Measurements from ENCODE around the gene CHPF.

CHPF gene

DNA sequence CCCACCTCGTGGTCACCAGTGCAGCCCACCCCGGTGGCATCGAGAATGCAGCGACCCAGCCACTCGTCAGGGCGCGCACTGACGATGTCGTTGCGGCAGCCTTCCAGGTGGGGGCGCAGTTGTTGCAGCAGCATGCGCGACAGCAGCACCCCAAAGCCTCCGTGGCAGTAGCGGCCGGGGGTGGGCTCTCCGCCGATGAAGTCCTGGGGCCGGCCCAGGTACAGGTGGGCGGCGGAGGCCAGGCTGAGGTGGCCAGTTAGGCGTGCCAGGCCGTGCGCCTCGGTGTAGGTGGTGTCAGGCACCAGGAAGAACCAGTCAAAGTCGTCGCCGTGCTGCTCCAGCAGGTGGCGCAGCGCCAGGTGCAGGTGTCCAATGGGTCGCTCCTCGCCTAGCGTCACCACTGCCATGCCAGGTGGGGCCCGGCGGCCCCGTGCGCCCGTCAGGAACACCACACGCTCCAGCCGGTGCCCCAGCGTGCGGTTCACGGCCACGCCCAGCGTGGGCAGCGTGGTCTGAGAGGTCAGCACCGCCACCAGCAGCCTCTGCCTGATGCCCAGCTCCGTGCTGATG lies 1.9 kb downstream of the CHPF start:
- DNase-seq: peak; percentile 84 to 96
- Histone ChIP-seq H3K4me2 (ENCODE audit: low read length) (peak overlapping the region; percentile 93), H2BK12ac (ENCODE audit: low read length) (no peak overlapping the region), H2AK5ac (ENCODE audit: low read length) (no peak overlapping the region), H3K4me1 (ENCODE audit: control insufficient read depth in 1 of 2, insufficient read depth in 2 of 2, low read length in 2 of 2) (peaks cover 10 to 28% of the 10 kb centered on the region in 2 experiments), H2AFZ (ENCODE audit: insufficient read depth, low read length, poor library complexity) (no peak overlapping the region), H4K12ac (ENCODE audit: low read depth, low read length) (no peak overlapping the region), H3K18ac (ENCODE audit: low read length) (no peak overlapping the region), H3K79me1 (ENCODE audit: low read length) (peaks cover 9% of the 10 kb centered on the region), H2BK5ac (ENCODE audit: low read depth, low read length, poor library complexity) (no peak overlapping the region), H3K36me3 (ENCODE audit: control insufficient read depth in 1 of 2, insufficient read depth in 2 of 2, low read length in 2 of 2) (peaks cover 31 to 33% of the 10 kb centered on the region in 2 experiments), H3K14ac (ENCODE audit: low read length) (no peak overlapping the region), H4K8ac (ENCODE audit: low read depth, low read length) (no peak overlapping the region), H3K79me2 (ENCODE audit: control insufficient read depth, insufficient read depth, low read length, poor library complexity) (peaks cover 8% of the 10 kb centered on the region), H3K9me3 (ENCODE audit: insufficient read depth, low read depth, low read length) (no peaks in the 10 kb centered on the region), H3K27me3 (ENCODE audit: insufficient read depth, low read length) (no peaks in the 10 kb centered on the region), H3K4me3 (ENCODE audit: low read depth, low read length) (peak overlapping the region; percentile 66), H3K4ac (ENCODE audit: low read depth, low read length) (no peak overlapping the region), H4K91ac (ENCODE audit: low read depth, low read length) (no peak overlapping the region), H3K9ac (ENCODE audit: low read length) (no peak overlapping the region), H3K23ac (ENCODE audit: low read length) (no peak overlapping the region), H3K27ac (ENCODE audit: low read depth, low read length) (peak overlapping the region; percentile 5), H2BK120ac (ENCODE audit: insufficient read depth, low read length, poor library complexity) (no peak overlapping the region)
- no CpG with 5 or more reads among the region's 48 CpGs for WGBS (ENCODE audit: extremely low coverage, insufficient coverage, insufficient read length)

DNA sequence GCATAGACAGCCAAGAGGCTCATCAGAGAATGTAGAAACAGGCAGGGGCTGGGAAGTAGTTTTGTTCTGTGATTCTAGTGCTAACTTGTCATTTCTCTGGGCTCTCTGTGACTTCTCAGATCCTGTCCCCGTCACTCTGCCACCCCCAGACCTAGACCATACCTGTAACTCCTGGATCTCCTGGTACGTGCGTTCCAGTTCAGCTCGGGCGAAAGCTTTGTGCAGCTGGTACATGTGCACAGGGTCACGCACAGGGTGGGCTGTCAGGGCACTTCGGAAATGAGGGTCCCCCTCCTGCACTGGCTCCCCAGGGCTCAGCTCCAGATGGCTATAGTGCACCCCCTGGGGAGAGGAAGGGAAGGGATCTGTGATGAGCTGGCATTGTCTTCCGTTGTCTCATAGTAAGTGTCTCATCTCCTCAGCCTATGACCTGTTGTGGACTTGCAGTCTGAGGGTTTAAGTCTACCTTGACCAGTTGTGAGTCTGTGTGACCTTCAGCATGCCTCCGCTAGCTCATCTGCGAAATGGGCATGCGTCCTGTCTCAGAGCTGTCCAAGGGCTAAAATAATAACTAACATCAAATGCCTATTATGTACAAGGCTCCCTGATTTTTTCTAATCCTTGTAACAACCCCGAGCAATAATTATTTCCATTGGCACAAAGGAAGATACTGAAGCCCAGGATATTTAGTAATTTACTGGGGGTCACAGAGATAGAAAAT lies 2.7 kb downstream of the CHPF start:
- Histone ChIP-seq H2BK12ac (ENCODE audit: low read length) (no peak overlapping the region), H3K23ac (ENCODE audit: low read length) (no peak overlapping the region)
- no CpG with 5 or more reads among the region's 12 CpGs for WGBS (ENCODE audit: extremely low coverage, insufficient coverage, insufficient read length)

DNA sequence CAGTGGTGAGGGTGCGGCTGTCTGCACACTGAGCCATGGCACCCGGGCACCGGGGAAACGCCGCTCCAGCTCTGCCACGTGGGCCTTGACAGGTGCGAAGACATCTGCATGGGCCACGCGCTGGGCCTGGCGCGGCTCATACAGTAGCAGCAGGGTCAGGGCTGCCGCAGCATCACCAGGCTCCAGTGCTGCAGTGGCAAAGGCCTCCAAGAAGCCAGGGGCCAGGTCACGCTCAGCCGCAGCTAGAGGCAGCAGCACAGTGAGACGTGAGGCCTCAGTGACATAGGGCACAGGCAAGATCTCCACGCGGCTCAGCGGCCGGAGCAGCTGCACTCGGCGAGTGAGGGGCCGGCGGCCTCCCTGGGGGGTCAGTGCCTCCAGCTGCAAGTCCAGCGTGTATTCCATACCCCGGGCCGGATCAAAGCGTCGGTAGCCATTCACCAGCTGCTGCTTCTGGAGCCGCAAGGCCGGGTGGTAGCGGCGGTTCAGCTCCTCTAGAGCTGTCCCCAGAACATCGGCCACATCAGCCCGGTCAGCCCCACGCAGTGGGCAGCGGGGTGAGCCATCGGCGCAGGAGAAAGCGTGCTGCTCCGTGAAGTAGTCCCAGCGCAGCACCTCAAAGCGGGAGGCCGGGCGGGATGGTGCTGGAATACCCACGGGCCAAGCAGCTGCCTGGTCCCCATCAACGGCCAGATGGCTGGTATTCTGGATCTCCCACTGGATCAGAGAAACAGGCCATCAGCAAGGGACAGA lies 3.5 kb downstream of the CHPF start:
- Histone ChIP-seq H4K12ac (ENCODE audit: low read depth, low read length) (no peak overlapping the region), H4K91ac (ENCODE audit: low read depth, low read length) (no peak overlapping the region), H3K18ac (ENCODE audit: low read length) (no peak overlapping the region), H3K79me1 (ENCODE audit: low read length) (peaks cover 9% of the 10 kb centered on the region), H2BK120ac (ENCODE audit: insufficient read depth, low read length, poor library complexity) (no peak overlapping the region), H3K4ac (ENCODE audit: low read depth, low read length) (no peak overlapping the region), H2BK5ac (ENCODE audit: low read depth, low read length, poor library complexity) (no peak overlapping the region), H3K23ac (ENCODE audit: low read length) (no peak overlapping the region), H3K9me3 (ENCODE audit: insufficient read depth, low read depth, low read length) (no peaks in the 10 kb centered on the region), H3K27me3 (ENCODE audit: insufficient read depth, low read length) (no peaks in the 10 kb centered on the region), H2AFZ (ENCODE audit: insufficient read depth, low read length, poor library complexity) (no peak overlapping the region), H3K27ac (ENCODE audit: low read depth, low read length) (no peak overlapping the region), H2BK12ac (ENCODE audit: low read length) (no peak overlapping the region), H3K14ac (ENCODE audit: low read length) (no peak overlapping the region), H3K79me2 (ENCODE audit: control insufficient read depth, insufficient read depth, low read length, poor library complexity) (peaks cover 8% of the 10 kb centered on the region), H3K4me2 (ENCODE audit: low read length) (no peak overlapping the region), H3K36me3 (ENCODE audit: control insufficient read depth in 1 of 2, insufficient read depth in 2 of 2, low read length in 2 of 2) (peaks cover 31 to 33% of the 10 kb centered on the region in 2 experiments), H3K9ac (ENCODE audit: low read length) (no peak overlapping the region), H2AK5ac (ENCODE audit: low read length) (no peak overlapping the region), H3K4me1 (ENCODE audit: control insufficient read depth in 1 of 2, insufficient read depth in 2 of 2, low read length in 2 of 2) (peaks cover 10 to 28% of the 10 kb centered on the region in 2 experiments), H3K4me3 (ENCODE audit: low read depth, low read length) (no peak overlapping the region), H4K8ac (ENCODE audit: low read depth, low read length) (no peak overlapping the region)
- no CpG with 5 or more reads among the region's 46 CpGs for WGBS (ENCODE audit: extremely low coverage, insufficient coverage, insufficient read length)
- DNase-seq: no peak

More for the DNA sequence above, 2.7 kb downstream of the CHPF start:
- H3K27ac ChIP-seq (ENCODE audit: low read depth, low read length): no peak overlapping the region
- H3K4me1 ChIP-seq (ENCODE audit: control insufficient read depth in 1 of 2, insufficient read depth in 2 of 2, low read length in 2 of 2): peaks cover 10 to 28% of the 10 kb centered on the region in 2 experiments
- H2BK120ac ChIP-seq (ENCODE audit: insufficient read depth, low read length, poor library complexity): no peak overlapping the region
- H3K4ac ChIP-seq (ENCODE audit: low read depth, low read length): no peak overlapping the region
- H3K14ac ChIP-seq (ENCODE audit: low read length): no peak overlapping the region
- no peaks in the 10 kb centered on the region for H3K9me3 ChIP-seq (ENCODE audit: insufficient read depth, low read depth, low read length)
- no peak overlapping the region for H4K91ac ChIP-seq (ENCODE audit: low read depth, low read length)
- peak overlapping the region; percentile 2 for H3K18ac ChIP-seq (ENCODE audit: low read length)
- H3K36me3 ChIP-seq (ENCODE audit: control insufficient read depth in 1 of 2, insufficient read depth in 2 of 2, low read length in 2 of 2): peaks cover 31 to 33% of the 10 kb centered on the region in 2 experiments
- no peak overlapping the region for H4K12ac ChIP-seq (ENCODE audit: low read depth, low read length)
- H3K4me2 ChIP-seq (ENCODE audit: low read length): no peak overlapping the region
- no peak overlapping the region for H3K9ac ChIP-seq (ENCODE audit: low read length)
- no peak overlapping the region for H3K4me3 ChIP-seq (ENCODE audit: low read depth, low read length)
- H3K27me3 ChIP-seq (ENCODE audit: insufficient read depth, low read length): no peaks in the 10 kb centered on the region
- no peak for DNase-seq
- H2AK5ac ChIP-seq (ENCODE audit: low read length): no peak overlapping the region
- H3K79me2 ChIP-seq (ENCODE audit: control insufficient read depth, insufficient read depth, low read length, poor library complexity): peaks cover 8% of the 10 kb centered on the region
- peaks cover 9% of the 10 kb centered on the region for H3K79me1 ChIP-seq (ENCODE audit: low read length)
- H2AFZ ChIP-seq (ENCODE audit: insufficient read depth, low read length, poor library complexity): no peak overlapping the region
- H2BK5ac ChIP-seq (ENCODE audit: low read depth, low read length, poor library complexity): no peak overlapping the region
- H4K8ac ChIP-seq (ENCODE audit: low read depth, low read length): no peak overlapping the region

DNA sequence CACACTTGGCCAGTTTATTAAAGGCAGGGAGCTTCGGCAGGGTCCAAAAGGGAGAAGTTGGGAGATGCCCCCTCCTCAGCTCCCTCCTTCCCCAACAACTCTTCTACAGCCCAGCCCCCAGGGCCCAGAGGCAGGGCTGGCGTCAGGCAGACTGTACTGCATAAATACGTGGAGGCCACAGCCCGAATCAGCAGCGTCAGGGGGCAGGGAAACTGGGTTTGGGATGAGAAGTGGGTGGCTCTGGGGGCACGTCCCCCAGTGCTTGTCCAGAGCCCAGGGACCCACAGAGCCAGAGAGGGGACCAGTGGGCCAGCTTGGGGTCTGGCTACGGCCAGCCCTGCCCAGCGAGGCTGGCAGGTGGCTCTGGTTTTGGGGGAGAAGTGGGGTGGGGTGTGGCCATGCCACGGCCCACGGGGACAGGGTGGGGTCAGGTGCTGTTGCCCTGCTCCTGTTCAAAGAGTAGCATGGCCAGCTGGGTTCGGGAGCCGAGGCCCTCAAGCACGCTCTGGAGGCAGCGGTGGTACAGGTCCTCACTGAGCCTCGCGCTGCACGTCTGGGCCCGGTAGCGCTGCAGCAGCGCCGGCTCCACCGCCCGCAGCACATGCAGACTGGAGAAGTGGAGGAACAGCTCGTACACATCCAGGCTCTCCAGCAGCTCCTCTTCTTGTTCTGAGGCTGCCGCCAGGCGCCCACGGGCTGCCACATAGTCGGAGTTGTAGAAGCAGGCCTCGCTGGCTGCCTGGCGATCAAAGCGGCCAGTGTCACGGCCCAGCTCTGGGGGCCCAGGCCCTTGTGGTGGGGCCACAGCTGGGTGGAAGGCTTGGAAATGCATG lies 4.4 kb downstream of the CHPF start:
- WGBS (ENCODE audit: extremely low coverage, insufficient coverage, insufficient read length): no CpG with 5 or more reads among the region's 32 CpGs
- Histone ChIP-seq H3K36me3 (ENCODE audit: control insufficient read depth in 1 of 2, insufficient read depth in 2 of 2, low read length in 2 of 2) (peaks cover 31 to 33% of the 10 kb centered on the region in 2 experiments), H3K14ac (ENCODE audit: low read length) (no peak overlapping the region)

More for the DNA sequence above, 4.4 kb downstream of the CHPF start:
- peaks cover 8% of the 10 kb centered on the region for H3K79me2 ChIP-seq (ENCODE audit: control insufficient read depth, insufficient read depth, low read length, poor library complexity)
- no peak overlapping the region for H3K23ac ChIP-seq (ENCODE audit: low read length)
- no peak overlapping the region for H4K12ac ChIP-seq (ENCODE audit: low read depth, low read length)
- H3K9me3 ChIP-seq (ENCODE audit: insufficient read depth, low read depth, low read length): no peaks in the 10 kb centered on the region
- no peak overlapping the region for H2BK5ac ChIP-seq (ENCODE audit: low read depth, low read length, poor library complexity)
- H3K4ac ChIP-seq (ENCODE audit: low read depth, low read length): no peak overlapping the region
- H2BK120ac ChIP-seq (ENCODE audit: insufficient read depth, low read length, poor library complexity): no peak overlapping the region
- H3K79me1 ChIP-seq (ENCODE audit: low read length): peaks cover 9% of the 10 kb centered on the region
- no peak overlapping the region for H3K4me3 ChIP-seq (ENCODE audit: low read depth, low read length)
- H4K91ac ChIP-seq (ENCODE audit: low read depth, low read length): no peak overlapping the region
- no peak overlapping the region for H2AFZ ChIP-seq (ENCODE audit: insufficient read depth, low read length, poor library complexity)
- no peak overlapping the region for H3K18ac ChIP-seq (ENCODE audit: low read length)
- no peak overlapping the region for H3K4me2 ChIP-seq (ENCODE audit: low read length)
- peaks cover 8 to 24% of the 10 kb centered on the region in 2 experiments for H3K4me1 ChIP-seq (ENCODE audit: control insufficient read depth in 1 of 2, insufficient read depth in 2 of 2, low read length in 2 of 2)
- no peak overlapping the region for H2AK5ac ChIP-seq (ENCODE audit: low read length)
- no peak overlapping the region for H3K27ac ChIP-seq (ENCODE audit: low read depth, low read length)
- H3K9ac ChIP-seq (ENCODE audit: low read length): no peak overlapping the region
- no peak for DNase-seq
- H2BK12ac ChIP-seq (ENCODE audit: low read length): no peak overlapping the region
- no peaks in the 10 kb centered on the region for H3K27me3 ChIP-seq (ENCODE audit: insufficient read depth, low read length)
- H4K8ac ChIP-seq (ENCODE audit: low read depth, low read length): no peak overlapping the region
